Activated naive CD4-positive, alpha-beta T cell treated with anti-CD3 and anti-CD28 coated beads, Interleukin-2, amount 50 U/mL, for 24 hours (primary cell): ENCODE data around the gene GALM.
"Not testable (repeated sequence)": the region's sequence is repeated elsewhere in the genome, so short reads cannot be mapped to it uniquely, and the experiment has no call there.

Experiments used
- H3K27ac Mint-ChIP-seq: one replicate; pipeline ENCODE4 v1.8.0; 2021; ENCODE audit warnings: mild to moderate bottlenecking, mixed read lengths
- H3K27me3 Mint-ChIP-seq: one replicate; pipeline ENCODE4 v1.8.0; 2021; ENCODE audit warnings: mixed read lengths
- H3K36me3 Mint-ChIP-seq: one replicate; pipeline ENCODE4 v1.8.0; 2021; ENCODE audit warnings: mixed read lengths
- H3K4me1 Mint-ChIP-seq: one replicate; pipeline ENCODE4 v1.8.0; 2021; ENCODE audit warnings: mixed read lengths
- H3K4me3 Mint-ChIP-seq: one replicate; pipeline ENCODE4 v1.8.0; 2021; ENCODE audit warnings: mild to moderate bottlenecking, mixed read lengths
- H3K9me3 Mint-ChIP-seq: one replicate; pipeline ENCODE4 v1.8.0; 2021; ENCODE audit warnings: mixed read lengths

Gene GALM

GRCh38 chr2:38747819-38748218 is 81.9 kb downstream of the GALM start:
- no peaks in the 10 kb centered on the region for H3K9me3 Mint-ChIP-seq
- H3K27me3 Mint-ChIP-seq, result no peaks in the 10 kb centered on the region
- peaks cover 74% of the 10 kb centered on the region for H3K4me1 Mint-ChIP-seq
- H3K4me3 Mint-ChIP-seq, result peak overlapping the region; percentile 97
- peaks cover 55% of the 10 kb centered on the region for H3K36me3 Mint-ChIP-seq
- H3K27ac Mint-ChIP-seq, result peak overlapping the region; percentile 93

GRCh38 chr2:38748391-38748790 is 82.5 kb downstream of the GALM start:
- H3K9me3 Mint-ChIP-seq, result no peaks in the 10 kb centered on the region
- H3K36me3 Mint-ChIP-seq, result peaks cover 55% of the 10 kb centered on the region
- H3K27ac Mint-ChIP-seq, result peak overlapping the region; percentile 93
- H3K27me3 Mint-ChIP-seq, result no peaks in the 10 kb centered on the region
- peaks cover 73% of the 10 kb centered on the region for H3K4me1 Mint-ChIP-seq
- H3K4me3 Mint-ChIP-seq, result peak overlapping the region; percentile 97

GRCh38 chr2:38748943-38749804 is 83.3 kb downstream of the GALM start:
- Mint-ChIP-seq H3K9me3 (no peaks in the 10 kb centered on the region), H3K4me1 (peaks cover 70% of the 10 kb centered on the region), H3K4me3 (peak overlapping the region; percentile 97), H3K27me3 (no peaks in the 10 kb centered on the region), H3K36me3 (peaks cover 53% of the 10 kb centered on the region), H3K27ac (peak overlapping the region; percentile 93)

- peak overlapping the region; percentile 99 for H3K27ac Mint-ChIP-seq
- no peaks in the 10 kb centered on the region for H3K9me3 Mint-ChIP-seq
These were observed 84.3 kb downstream of the GALM start for GRCh38 chr2:38750011-38750890.

GRCh38 chr2:38750891-38751595 is 85.1 kb downstream of the GALM start, which contains the start of gene SRSF7:
Gene SRSF7 (minus strand): TSS chr2:38751361. CDS start chr2:38751256, 105 bp downstream.
- Mint-ChIP-seq H3K27ac (peak within 1 kb of the TSS; percentile 99), H3K36me3 (peaks cover 41% of the 10 kb centered on the region), H3K4me3 (peak within 1 kb of the TSS; percentile 97), H3K27me3 (no peaks in the 10 kb centered on the region), H3K4me1 (peaks cover 54% of the 10 kb centered on the region), H3K9me3 (no peaks in the 10 kb centered on the region)

More at GRCh38 chr2:38750011-38750890, 84.3 kb downstream of the GALM start:
- H3K4me3 Mint-ChIP-seq, result peak overlapping the region; percentile 97
- H3K4me1 Mint-ChIP-seq, result peaks cover 62% of the 10 kb centered on the region
- H3K27me3 Mint-ChIP-seq, result no peaks in the 10 kb centered on the region
- H3K36me3 Mint-ChIP-seq, result peaks cover 48% of the 10 kb centered on the region

GRCh38 chr2:38751596-38752410 is 85.9 kb downstream of the GALM start:
- H3K27ac Mint-ChIP-seq, result peak overlapping the region; percentile 99
- H3K4me1 Mint-ChIP-seq, result peaks cover 47% of the 10 kb centered on the region
- H3K27me3 Mint-ChIP-seq, result no peaks in the 10 kb centered on the region
- no peaks in the 10 kb centered on the region for H3K9me3 Mint-ChIP-seq
- peak overlapping the region; percentile 97 for H3K4me3 Mint-ChIP-seq
- peaks cover 34% of the 10 kb centered on the region for H3K36me3 Mint-ChIP-seq

- Mint-ChIP-seq H3K27ac (no peak overlapping the region), H3K9me3 (no peaks in the 10 kb centered on the region), H3K4me1 (peaks cover 25% of the 10 kb centered on the region), H3K27me3 (no peaks in the 10 kb centered on the region), H3K36me3 (peaks cover 15% of the 10 kb centered on the region), H3K4me3 (peak overlapping the region; percentile 78)
These were observed 88.1 kb downstream of the GALM start for GRCh38 chr2:38754049-38754448.

- H3K27ac Mint-ChIP-seq, result no peak overlapping the region
- H3K27me3 Mint-ChIP-seq, result no peaks in the 10 kb centered on the region
These were observed 88.6 kb downstream of the GALM start for GRCh38 chr2:38754506-38754905.

GRCh38 chr2:38755891-38756290 is 90.0 kb downstream of the GALM start:
- H3K9me3 Mint-ChIP-seq, result not testable (repeated sequence)

More at GRCh38 chr2:38754506-38754905, 88.6 kb downstream of the GALM start:
- H3K4me3 Mint-ChIP-seq, result peak overlapping the region; percentile 81
- H3K4me1 Mint-ChIP-seq, result peaks cover 21% of the 10 kb centered on the region
- H3K36me3 Mint-ChIP-seq, result peaks cover 12% of the 10 kb centered on the region
- no peaks in the 10 kb centered on the region for H3K9me3 Mint-ChIP-seq

GRCh38 chr2:38763228-38763627 is 97.3 kb downstream of the GALM start:
- no peak overlapping the region for H3K4me3 Mint-ChIP-seq
- no peak overlapping the region for H3K27ac Mint-ChIP-seq
- H3K9me3 Mint-ChIP-seq, result no peaks in the 10 kb centered on the region
- H3K27me3 Mint-ChIP-seq, result no peaks in the 10 kb centered on the region
- no peaks in the 10 kb centered on the region for H3K36me3 Mint-ChIP-seq
- H3K4me1 Mint-ChIP-seq, result no peaks in the 10 kb centered on the region

More at GRCh38 chr2:38755891-38756290, 90.0 kb downstream of the GALM start:
- not testable (repeated sequence) for H3K27me3 Mint-ChIP-seq, H3K4me3 Mint-ChIP-seq, H3K36me3 Mint-ChIP-seq, H3K27ac Mint-ChIP-seq
- peaks cover 16% of the 10 kb centered on the region for H3K4me1 Mint-ChIP-seq

GRCh38 chr2:38763728-38764127 is 97.8 kb downstream of the GALM start:
- H3K9me3 Mint-ChIP-seq, result no peaks in the 10 kb centered on the region
- no peak overlapping the region for H3K4me3 Mint-ChIP-seq
- no peaks in the 10 kb centered on the region for H3K27me3 Mint-ChIP-seq
- H3K36me3 Mint-ChIP-seq, result no peaks in the 10 kb centered on the region
- H3K4me1 Mint-ChIP-seq, result no peaks in the 10 kb centered on the region
- no peak overlapping the region for H3K27ac Mint-ChIP-seq

GRCh38 chr2:38765149-38765548 is 99.2 kb downstream of the GALM start:
- Mint-ChIP-seq H3K9me3 (no peaks in the 10 kb centered on the region), H3K36me3 (no peaks in the 10 kb centered on the region), H3K27ac (no peak overlapping the region), H3K4me1 (no peaks in the 10 kb centered on the region), H3K4me3 (no peak overlapping the region), H3K27me3 (no peaks in the 10 kb centered on the region)

GRCh38 chr2:38765551-38765950 is 99.6 kb downstream of the GALM start:
- Mint-ChIP-seq H3K9me3 (no peaks in the 10 kb centered on the region), H3K27me3 (no peaks in the 10 kb centered on the region), H3K4me1 (no peaks in the 10 kb centered on the region), H3K36me3 (no peaks in the 10 kb centered on the region), H3K27ac (no peak overlapping the region), H3K4me3 (no peak overlapping the region)

GRCh38 chr2:38771632-38772031 is 105.7 kb downstream of the GALM start:
- Mint-ChIP-seq H3K4me1 (no peaks in the 10 kb centered on the region), H3K36me3 (no peaks in the 10 kb centered on the region), H3K27ac (no peak overlapping the region), H3K9me3 (no peaks in the 10 kb centered on the region), H3K27me3 (peaks cover 4% of the 10 kb centered on the region), H3K4me3 (no peak overlapping the region)
